ENCODE results near the gene CTSH.

- TF ChIP-seq CTCF (conservative IDR thresholded peaks at IDR 0.05 in 1 of 2, IDR thresholded peaks at IDR 0.05 in 1 of 2; ENCODE audit: low read depth in 1 of 2, low read length in 2 of 2) (no peak), EZH2 (IDR thresholded peaks at IDR 0.05; ENCODE audit: low read length, missing control alignments) (no peak)
These were observed 10.5 kb upstream of the CTSH start for GRCh38 chr15:78955355-78955754.
